SK-N-SH treated with all-trans-retinoic acid at 6 μM for 48 hours (cell line): ENCODE data around the gene ZFYVE28.

Experiments
- ARNTL ChIP-seq: fragments of 450-650 bp; formaldehyde crosslinking; IDR thresholded peaks from 2 replicates; pipeline ENCODE4 v1.5.0; 2020; ENCODE audit warnings: low read depth, mild to moderate bottlenecking, moderate library complexity, borderline replicate concordance
- OSR1 ChIP-seq: fragments of 250-450 bp; sonication (Bioruptor Pico); IDR thresholded peaks from 2 replicates; pipeline ENCODE4 v1.8.0; 2022; ENCODE audit warnings: moderate library complexity, mild to moderate bottlenecking, inconsistent platforms
- RARB ChIP-seq: fragments of 250-450 bp; sonication (Bioruptor Pico); IDR thresholded peaks from 2 replicates; pipeline ENCODE4 v1.8.0; 2021; ENCODE audit warnings: mild to moderate bottlenecking, moderate library complexity
- SNAI2 ChIP-seq: fragments of 250-450 bp; sonication (Bioruptor Pico); IDR thresholded peaks from 2 replicates; pipeline ENCODE4 v1.5.0; 2020; ENCODE audit warnings: mild to moderate bottlenecking, moderate library complexity
- TOX ChIP-seq: fragments of 250-450 bp; sonication (Bioruptor Pico); IDR thresholded peaks from 2 replicates; pipeline ENCODE4 v1.8.0; 2021; ENCODE audit warnings: mild to moderate bottlenecking, moderate library complexity, borderline replicate concordance
- ZC3H10 ChIP-seq: fragments of 250-450 bp; sonication (Bioruptor Pico); IDR thresholded peaks from 2 replicates; pipeline ENCODE4 v1.5.1; 2021; ENCODE audit warnings: mild to moderate bottlenecking, moderate library complexity
- ZFP3 ChIP-seq: fragments of 250-450 bp; sonication (Bioruptor Pico); IDR thresholded peaks from 2 replicates; pipeline ENCODE4 v1.5.0; 2020; ENCODE audit warnings: mild to moderate bottlenecking, moderate library complexity
- TF ChIP-seq, protein P1 (sequence below): fragments of 250-450 bp; sonication (Bioruptor Pico); IDR thresholded peaks from 2 replicates; pipeline ENCODE4 v1.5.0; 2020; ENCODE audit warnings: mild to moderate bottlenecking, moderate library complexity
- TF ChIP-seq, protein P2 (sequence below): fragments of 250-450 bp; sonication (Bioruptor Pico); IDR thresholded peaks from 2 replicates; pipeline ENCODE4 v1.8.0; 2020; ENCODE audit warnings: mild to moderate bottlenecking, moderate library complexity, borderline replicate concordance
- TF ChIP-seq, protein P3 (sequence below): fragments of 250-450 bp; sonication (Bioruptor Pico); IDR thresholded peaks from 2 replicates; pipeline ENCODE4 v1.5.1; 2020; ENCODE audit warnings: low read depth, mild to moderate bottlenecking, moderate library complexity

DNA sequence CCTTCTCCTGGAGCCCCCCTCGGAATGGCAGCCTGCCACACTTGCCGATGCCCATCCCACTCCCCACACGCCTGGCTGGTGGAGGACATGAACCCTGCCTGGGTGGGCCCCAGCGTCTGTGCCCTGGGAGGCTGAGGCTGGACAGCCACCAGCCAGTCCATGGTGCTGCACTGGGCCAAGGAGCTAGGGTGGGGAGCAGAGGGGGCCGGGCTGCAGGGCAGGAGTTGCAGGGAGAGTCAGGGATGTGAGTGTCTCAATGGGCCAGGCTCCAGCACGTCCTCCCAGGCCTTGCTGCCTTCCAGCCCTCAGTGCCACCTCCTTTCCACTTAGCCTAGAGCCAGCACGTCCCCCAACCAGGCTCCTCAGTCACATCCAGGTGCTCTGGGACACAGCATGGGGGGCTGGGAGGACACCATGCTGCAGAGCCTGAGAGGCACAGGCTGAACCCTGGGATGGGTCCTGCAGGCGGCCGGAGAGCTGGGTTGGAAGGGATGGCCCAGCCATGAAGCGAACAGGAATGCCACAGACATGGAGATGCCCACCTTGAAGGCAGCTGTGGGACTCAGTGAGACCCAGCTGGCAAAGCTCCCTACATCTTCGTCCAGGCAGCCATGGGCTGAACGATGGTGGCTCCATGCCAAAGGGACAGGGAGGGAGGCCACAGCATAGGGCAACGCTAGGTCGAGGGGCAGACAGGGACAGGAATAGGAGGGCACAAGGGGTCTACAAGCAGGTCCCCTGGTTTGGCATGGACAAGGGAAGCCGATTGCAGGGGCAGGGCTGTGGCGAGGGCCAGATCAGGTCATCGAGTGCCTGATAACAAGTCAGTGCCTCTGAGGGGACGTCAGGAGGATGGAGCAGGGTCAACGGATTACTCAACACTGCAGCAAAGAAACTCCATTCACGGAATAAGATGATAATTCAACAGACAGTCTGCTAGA, 126.5 kb downstream of the ZFYVE28 start:
- no peak for TF ChIP-seq ZC3H10 (CRISPR knock-in tag)
- TF ChIP-seq ARNTL (CRISPR knock-in tag): no peak
- TF ChIP-seq TOX (CRISPR knock-in tag): no peak
- TF ChIP-seq OSR1 (CRISPR knock-in tag): no peak
- no peak for TF ChIP-seq SNAI2 (CRISPR knock-in tag)
- TF ChIP-seq, protein P1, sequence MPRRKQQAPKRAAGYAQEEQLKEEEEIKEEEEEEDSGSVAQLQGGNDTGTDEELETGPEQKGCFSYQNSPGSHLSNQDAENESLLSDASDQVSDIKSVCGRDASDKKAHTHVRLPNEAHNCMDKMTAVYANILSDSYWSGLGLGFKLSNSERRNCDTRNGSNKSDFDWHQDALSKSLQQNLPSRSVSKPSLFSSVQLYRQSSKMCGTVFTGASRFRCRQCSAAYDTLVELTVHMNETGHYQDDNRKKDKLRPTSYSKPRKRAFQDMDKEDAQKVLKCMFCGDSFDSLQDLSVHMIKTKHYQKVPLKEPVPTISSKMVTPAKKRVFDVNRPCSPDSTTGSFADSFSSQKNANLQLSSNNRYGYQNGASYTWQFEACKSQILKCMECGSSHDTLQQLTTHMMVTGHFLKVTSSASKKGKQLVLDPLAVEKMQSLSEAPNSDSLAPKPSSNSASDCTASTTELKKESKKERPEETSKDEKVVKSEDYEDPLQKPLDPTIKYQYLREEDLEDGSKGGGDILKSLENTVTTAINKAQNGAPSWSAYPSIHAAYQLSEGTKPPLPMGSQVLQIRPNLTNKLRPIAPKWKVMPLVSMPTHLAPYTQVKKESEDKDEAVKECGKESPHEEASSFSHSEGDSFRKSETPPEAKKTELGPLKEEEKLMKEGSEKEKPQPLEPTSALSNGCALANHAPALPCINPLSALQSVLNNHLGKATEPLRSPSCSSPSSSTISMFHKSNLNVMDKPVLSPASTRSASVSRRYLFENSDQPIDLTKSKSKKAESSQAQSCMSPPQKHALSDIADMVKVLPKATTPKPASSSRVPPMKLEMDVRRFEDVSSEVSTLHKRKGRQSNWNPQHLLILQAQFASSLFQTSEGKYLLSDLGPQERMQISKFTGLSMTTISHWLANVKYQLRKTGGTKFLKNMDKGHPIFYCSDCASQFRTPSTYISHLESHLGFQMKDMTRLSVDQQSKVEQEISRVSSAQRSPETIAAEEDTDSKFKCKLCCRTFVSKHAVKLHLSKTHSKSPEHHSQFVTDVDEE (CRISPR knock-in tag): no peak
- no peak for TF ChIP-seq ZFP3 (CRISPR knock-in tag)
- TF ChIP-seq, protein P2, sequence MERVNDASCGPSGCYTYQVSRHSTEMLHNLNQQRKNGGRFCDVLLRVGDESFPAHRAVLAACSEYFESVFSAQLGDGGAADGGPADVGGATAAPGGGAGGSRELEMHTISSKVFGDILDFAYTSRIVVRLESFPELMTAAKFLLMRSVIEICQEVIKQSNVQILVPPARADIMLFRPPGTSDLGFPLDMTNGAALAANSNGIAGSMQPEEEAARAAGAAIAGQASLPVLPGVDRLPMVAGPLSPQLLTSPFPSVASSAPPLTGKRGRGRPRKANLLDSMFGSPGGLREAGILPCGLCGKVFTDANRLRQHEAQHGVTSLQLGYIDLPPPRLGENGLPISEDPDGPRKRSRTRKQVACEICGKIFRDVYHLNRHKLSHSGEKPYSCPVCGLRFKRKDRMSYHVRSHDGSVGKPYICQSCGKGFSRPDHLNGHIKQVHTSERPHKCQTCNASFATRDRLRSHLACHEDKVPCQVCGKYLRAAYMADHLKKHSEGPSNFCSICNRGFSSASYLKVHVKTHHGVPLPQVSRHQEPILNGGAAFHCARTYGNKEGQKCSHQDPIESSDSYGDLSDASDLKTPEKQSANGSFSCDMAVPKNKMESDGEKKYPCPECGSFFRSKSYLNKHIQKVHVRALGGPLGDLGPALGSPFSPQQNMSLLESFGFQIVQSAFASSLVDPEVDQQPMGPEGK (CRISPR knock-in tag): no peak
- TF ChIP-seq, protein P3, sequence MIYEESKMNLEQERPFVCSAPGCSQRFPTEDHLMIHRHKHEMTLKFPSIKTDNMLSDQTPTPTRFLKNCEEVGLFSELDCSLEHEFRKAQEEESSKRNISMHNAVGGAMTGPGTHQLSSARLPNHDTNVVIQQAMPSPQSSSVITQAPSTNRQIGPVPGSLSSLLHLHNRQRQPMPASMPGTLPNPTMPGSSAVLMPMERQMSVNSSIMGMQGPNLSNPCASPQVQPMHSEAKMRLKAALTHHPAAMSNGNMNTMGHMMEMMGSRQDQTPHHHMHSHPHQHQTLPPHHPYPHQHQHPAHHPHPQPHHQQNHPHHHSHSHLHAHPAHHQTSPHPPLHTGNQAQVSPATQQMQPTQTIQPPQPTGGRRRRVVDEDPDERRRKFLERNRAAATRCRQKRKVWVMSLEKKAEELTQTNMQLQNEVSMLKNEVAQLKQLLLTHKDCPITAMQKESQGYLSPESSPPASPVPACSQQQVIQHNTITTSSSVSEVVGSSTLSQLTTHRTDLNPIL (CRISPR knock-in tag): no peak
- TF ChIP-seq RARB (CRISPR knock-in tag): no peak
